ENCODE data around the gene DTD1.

DNA sequence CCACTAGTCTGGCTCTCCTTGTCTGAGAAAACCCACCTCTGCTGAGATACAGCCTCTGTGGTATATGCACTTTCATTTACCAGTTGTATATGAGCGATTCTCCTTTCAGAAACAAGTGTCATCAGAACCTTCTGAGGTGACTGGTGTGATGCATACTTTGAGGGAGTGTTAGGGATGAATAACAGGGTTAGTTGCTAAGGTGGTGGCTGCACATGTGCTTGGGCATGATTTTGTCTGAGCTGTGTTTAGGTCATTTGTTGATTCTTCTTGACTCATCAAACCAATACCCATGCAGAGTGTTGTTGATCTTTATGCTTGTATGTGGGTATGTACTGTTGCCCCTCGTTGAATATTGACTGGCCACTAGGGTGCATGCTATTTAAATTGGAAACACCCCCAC lies 25.7 kb downstream of the DTD1 start:
- TF ChIP-seq, protein P1, sequence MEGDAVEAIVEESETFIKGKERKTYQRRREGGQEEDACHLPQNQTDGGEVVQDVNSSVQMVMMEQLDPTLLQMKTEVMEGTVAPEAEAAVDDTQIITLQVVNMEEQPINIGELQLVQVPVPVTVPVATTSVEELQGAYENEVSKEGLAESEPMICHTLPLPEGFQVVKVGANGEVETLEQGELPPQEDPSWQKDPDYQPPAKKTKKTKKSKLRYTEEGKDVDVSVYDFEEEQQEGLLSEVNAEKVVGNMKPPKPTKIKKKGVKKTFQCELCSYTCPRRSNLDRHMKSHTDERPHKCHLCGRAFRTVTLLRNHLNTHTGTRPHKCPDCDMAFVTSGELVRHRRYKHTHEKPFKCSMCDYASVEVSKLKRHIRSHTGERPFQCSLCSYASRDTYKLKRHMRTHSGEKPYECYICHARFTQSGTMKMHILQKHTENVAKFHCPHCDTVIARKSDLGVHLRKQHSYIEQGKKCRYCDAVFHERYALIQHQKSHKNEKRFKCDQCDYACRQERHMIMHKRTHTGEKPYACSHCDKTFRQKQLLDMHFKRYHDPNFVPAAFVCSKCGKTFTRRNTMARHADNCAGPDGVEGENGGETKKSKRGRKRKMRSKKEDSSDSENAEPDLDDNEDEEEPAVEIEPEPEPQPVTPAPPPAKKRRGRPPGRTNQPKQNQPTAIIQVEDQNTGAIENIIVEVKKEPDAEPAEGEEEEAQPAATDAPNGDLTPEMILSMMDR (IDR thresholded peaks at IDR 0.05; ENCODE audit: low read length), result no peak
- TF ChIP-seq EZH2 (IDR thresholded peaks at IDR 0.05; ENCODE audit: borderline replicate concordance, low read length), result no peak
